Fibroblast of pulmonary artery (primary cell): ENCODE results near the gene LY9.

ENCODE experiments used
- DNase-seq: peaks from one replicate; pipeline ENCODE4 v3.0.0-alpha.2; 2010; ENCODE audit warnings: low read depth
- H3K4me3 ChIP-seq: replicated peaks from 2 replicates; pipeline ENCODE4 v1.5.1; 2011; ENCODE audit warnings: low read depth, mild to moderate bottlenecking, control low read depth, low read length, moderate library complexity
- CTCF ChIP-seq: IDR thresholded peaks from 2 replicates; pipeline ENCODE4 v1.5.1; 2011; ENCODE audit warnings: mild to moderate bottlenecking, control low read depth, low read length, inconsistent platforms; ENCODE audit errors: missing control alignments

Gene LY9

GRCh38 chr1:160801836-160802580 is 6.0 kb downstream of the LY9 start:
- H3K4me3 ChIP-seq = no peak overlapping the region
- no peak for DNase-seq
- no peak for TF ChIP-seq CTCF

- TF ChIP-seq CTCF = no peak
- no peak overlapping the region for H3K4me3 ChIP-seq
- DNase-seq = no peak
These were observed 10.2 kb downstream of the LY9 start for GRCh38 chr1:160806109-160806665.

GRCh38 chr1:160806784-160807183 is 10.8 kb downstream of the LY9 start:
- TF ChIP-seq CTCF = no peak
- no peak overlapping the region for H3K4me3 ChIP-seq
- DNase-seq = no peak

- TF ChIP-seq CTCF = no peak
- H3K4me3 ChIP-seq = no peak overlapping the region
- no peak for DNase-seq
These were observed 11.3 kb downstream of the LY9 start for GRCh38 chr1:160807247-160807646.

- H3K4me3 ChIP-seq = no peak overlapping the region
- no peak for TF ChIP-seq CTCF
- no peak for DNase-seq
These were observed 11.8 kb downstream of the LY9 start for GRCh38 chr1:160807738-160808137.

GRCh38 chr1:160808289-160808688 is 12.3 kb downstream of the LY9 start:
- DNase-seq = no peak
- no peak for TF ChIP-seq CTCF
- H3K4me3 ChIP-seq = no peak overlapping the region

- DNase-seq = no peak
- H3K4me3 ChIP-seq = no peak overlapping the region
- no peak for TF ChIP-seq CTCF
These were observed 14.5 kb downstream of the LY9 start for GRCh38 chr1:160810486-160810885.
